HL-60/S4 treated with phorbol 12-myristate 13-acetate at 8.2 ng/mL for 4 days and 3 days (cell line): Measurements from ENCODE around the gene DYRK4.

Experiments used
- in situ Hi-C: fragments of 300-500 bp; cut with MboI; formaldehyde crosslinking; loops from 2 replicates; pipeline ENCODE4 v1.15.0; 2022; ENCODE audit warnings: low sequenced_read_pairs

DYRK4 gene

DNA sequence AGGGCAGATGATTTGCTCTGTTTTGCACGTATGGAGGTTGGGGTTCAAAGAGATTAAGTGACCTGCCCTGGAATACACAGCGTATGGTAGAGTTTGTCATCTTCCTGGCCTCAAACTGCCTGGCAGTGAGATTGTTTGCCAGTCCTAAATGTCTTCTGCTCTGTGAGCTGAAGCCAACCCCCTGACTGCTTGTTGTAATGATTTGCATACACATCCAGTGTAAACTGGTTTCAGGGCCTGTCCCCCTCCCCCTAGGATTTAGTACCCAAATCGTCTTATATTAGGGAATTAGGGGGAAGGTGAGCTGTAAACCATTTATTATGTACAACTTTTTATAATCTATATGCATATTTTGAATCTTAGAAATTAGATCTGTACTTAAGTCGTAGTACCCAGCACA, 48.5 kb downstream of the DYRK4 start:
- in situ Hi-C loops = no loop called here

DNA sequence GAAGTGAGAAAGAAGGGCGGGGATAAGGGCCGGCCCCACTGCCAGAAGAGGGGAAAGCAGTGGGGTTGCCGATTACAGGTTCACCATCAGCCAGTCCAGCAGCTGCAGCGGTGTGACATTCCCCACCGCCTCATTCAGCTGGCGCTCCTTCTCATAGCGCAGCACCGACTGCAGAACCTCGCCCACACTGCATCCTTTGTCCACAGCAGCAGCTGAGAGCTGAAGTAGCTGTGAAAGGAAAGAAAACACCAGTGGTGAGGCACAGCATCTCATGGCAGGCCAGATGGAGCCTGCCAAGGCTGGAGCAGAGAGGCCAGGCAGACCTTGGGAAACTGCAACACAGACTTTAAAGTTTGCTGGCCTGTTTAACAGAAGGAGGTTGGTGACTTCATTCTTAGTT, 53.7 kb downstream of the DYRK4 start:
- in situ Hi-C loops = no loop called here

DNA sequence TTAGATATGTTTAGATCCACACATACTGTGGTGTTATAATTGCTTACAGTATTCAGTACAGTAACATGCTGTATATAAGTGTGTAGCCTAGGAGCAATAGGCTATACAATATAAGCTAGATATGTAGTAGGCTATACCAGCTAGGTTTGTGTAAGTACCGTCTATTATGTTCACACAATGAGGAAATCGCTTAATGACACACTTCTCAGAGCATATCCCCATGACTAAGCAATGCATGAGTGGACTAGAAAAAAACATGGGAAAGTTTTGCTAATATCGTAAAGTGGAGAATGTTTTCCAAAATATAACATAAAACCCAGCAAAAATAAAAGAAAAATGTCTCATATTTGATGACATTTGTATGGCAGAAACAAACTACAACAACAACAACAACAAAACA, 59.5 kb downstream of the DYRK4 start:
- in situ Hi-C loops = no loop called here

DNA sequence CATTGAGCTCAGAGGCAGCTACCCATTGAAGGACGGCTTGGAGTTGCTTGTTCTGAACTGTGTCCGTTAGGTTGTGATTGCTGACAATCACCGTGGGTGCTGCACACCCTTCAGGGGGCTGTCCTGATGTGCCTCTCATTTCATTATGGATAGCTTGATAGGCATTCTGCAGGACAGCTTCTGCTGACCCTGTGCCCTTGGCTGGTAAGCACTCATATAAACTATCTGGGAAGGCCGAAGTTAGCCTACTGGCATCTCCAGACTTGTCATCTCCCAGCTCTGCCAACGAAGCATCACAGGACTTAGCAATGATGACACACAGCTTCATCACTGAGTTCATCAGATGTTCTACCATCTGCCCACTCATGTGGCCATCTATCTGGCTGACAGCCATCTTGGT, 64.5 kb downstream of the DYRK4 start:
- in situ Hi-C loops = no loop called here

DNA sequence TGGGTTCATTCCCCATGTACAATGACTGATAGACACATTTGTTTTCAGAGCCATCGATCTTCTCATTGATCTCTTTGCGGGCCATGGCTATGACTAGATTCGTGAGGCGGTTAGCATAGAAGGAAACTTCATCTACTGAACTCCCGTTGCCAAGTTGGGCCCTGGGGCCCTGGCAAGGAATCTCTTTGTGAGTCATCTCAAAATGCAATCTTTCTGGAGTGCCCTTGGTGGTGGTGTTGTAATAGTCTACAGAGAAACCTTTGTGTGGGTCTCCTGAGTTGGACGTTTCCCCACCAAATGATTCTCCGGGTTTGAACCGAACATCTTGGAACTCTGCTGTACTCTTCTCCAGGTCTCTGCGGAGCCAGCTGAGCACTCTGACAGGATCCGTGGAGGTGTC, 66.4 kb downstream of the DYRK4 start:
- in situ Hi-C loops = no loop called here

DNA sequence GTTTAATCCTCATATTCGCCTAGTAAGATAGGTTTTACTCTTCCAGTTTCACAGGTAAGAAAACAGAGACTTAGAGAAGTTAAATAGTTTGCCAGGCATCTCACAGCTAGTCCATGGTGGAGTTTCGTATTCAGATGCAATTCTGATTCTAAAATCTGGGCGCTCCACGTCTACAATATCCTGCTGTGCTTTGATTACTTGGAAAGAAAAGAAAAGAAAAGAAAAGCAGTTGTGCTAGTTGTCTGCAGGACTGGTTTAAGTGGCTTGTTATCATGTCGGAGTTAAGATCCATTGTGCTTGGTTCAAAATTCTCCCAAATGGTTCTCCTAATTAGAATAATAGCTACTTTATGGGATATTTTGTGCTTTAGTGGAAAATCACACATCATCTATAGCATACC, 68.3 kb downstream of the DYRK4 start:
- in situ Hi-C loops = no loop called here

DNA sequence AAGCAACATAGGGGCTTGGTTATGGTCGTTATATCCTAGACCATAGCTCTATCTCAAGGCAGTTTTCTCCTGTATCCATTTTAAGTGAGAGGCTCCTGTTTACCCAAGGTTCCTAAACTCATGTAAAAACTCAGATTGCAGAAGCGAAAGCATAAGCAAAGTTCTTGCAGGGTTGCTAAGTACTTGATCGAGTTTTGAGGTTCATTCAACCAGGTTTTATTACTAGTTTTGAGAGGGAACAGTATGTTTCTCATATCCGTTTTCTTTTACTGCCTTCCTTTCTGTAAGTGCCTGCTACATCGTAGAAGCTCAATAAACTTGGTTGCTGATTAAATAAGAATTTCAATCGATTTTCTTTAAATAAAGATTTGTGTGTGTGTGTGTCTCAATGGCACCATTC, 81.7 kb downstream of the DYRK4 start:
- in situ Hi-C loops = no loop called here

DNA sequence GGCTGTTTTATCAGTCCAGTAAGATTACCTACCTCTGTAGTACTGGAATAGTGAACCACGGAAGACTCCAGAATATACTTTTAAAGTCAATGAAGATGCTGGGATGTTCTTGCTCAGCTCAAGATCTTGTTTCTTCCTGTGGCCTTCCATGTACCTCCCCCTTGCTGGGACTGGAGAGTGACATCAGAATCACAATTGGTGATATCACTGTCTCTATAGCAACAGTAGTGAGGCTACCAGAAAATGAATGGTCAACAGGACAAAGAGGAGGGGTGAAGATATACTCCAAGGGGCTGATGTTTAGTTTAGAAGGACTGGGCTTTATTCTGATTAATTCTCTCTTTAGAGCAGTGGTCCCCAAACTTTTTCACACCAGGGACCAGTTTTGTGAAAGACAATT, 83.0 kb downstream of the DYRK4 start:
- in situ Hi-C loops = no loop called here

DNA sequence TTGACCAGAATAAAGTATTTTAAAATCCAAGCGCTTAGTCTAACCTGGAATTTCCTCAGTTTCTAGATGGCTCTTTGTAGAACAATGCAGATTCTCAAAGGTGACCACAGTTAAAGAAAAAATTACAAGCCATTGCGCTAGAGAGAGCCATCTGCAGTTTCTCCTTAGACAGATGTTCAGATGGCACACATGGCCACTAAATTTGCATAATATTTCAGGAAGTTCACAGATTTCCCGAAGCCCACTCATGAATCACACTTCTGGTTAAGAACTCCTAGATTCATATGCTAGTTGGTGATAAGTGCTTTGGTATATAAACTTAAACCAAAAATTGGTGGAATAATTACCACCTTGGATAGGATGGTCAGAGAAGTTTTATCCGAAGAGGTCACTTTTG, 86.1 kb downstream of the DYRK4 start:
- in situ Hi-C loops = no loop called here

DNA sequence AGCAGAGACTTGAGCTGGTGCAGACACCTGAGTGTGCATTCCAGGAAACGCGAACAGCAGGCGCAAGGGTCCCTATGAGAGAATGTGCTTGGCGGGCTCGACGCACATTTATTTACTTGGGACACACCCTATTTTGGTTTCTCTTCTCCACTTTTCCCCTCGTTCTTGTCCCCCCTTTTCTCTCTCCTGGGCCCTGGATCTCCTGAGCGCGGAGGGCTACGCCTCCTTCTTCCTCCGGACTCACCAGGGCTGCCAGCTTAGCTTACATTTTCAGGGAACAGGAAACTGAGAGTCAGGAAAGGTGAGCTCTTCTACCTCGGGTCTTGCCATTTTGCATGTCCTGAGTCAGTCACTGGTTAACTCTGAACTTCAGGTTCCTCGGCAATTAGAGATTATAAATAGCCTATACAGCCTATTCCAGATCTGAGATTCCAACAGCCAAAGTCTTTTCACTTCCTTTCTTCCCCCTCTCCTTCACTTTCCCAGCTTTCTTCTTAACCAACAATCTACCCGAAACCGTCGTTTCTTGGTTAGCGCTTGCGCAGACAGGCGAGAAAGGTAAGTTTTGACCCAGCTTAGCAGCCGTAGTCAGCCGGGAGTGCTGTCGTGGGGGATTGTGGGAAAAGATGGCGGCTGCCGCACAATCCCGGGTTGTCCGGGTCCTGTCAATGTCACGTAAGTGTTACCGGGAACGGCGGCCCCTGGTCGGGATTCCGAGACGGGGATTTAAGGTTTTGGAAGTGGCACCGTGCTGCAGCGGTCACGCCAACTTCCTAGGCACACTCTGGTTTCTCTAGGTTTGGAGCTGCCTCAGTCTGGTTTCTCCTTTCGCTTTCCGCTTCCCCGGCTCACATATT, 86.7 kb downstream of the DYRK4 start, which contains the start of the genes AKAP3 and NDUFA9:
TSS of gene AKAP3 (minus strand) at position 551 of the 857 bp plus-strand sequence. CDS start 10,855 bp downstream, outside the sequence.
TSS of gene NDUFA9 (plus strand) at position 614 of the 857 bp plus-strand sequence. CDS start at position 627, 13 bp downstream.
- in situ Hi-C loops = no loop called here

DNA sequence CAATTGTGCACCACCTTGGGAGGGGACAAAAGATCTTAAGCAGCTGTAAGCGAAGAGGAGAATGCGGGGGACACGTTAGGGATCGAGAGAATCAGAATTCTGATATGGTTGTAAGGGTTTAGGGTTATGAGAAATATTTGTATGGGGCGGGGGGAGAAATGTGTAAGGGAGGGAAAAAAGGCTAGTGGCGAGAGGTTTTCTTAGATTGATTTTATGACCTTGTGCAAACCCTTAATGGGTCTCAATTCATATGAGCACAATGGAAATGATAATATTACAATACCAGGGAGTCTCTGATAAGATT, 87.3 kb downstream of the DYRK4 start:
- in situ Hi-C loops = no loop called here

DNA sequence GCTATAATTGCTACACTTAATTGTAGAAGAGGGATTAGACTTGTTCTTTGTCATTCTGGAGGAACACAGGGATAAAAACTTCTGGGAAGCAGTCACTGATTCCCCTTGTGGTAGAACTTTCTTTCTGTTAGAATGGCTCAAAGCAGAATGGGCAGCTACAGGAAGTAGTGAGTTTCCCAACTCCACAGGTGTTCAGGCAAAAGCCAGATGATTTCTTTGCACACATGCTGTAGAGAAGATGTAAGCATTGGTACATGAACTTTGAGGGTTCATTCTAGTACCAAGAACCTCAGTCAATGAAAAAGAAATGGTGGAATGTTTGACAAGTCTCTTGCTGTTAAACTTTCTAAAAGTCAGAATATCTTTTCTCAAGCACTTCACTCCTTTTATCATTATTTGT, 91.2 kb downstream of the DYRK4 start:
- in situ Hi-C loops = no loop called here

DNA sequence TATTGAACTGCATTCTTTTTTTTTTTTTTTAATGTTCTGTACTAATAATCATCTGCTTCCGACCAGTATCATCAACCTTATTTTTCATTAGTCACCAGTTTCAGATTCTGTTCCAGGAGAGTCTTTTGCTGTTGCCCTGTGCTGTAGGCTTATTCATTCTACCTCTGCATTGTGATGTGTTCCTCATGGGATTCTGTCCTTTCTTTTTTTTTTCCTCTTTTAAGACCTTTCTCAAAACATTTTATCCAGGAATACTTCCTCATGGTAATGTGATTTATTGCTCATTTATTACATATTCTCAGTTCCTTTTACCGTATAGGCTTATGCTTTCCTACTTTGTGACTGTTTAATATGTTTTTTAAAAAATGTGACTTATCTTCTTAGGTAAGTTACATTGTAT, 91.7 kb downstream of the DYRK4 start:
- in situ Hi-C loops = no loop called here
